ENCODE results near the gene RYR1.
"Not testable (repeated sequence)": the region's sequence is repeated elsewhere in the genome, so short reads cannot be mapped to it uniquely, and the experiment has no call there.

GRCh38 chr19:38472725-38473124 is 39.2 kb downstream of the RYR1 start:
- TF ChIP-seq POLR2A, CTCF (IDR thresholded peaks at IDR 0.05): not testable (repeated sequence)

Data from lower leg skin (tissue), 3 donors.